ENCODE results near the gene PDXK.

PDXK gene

GRCh38 chr21:43763901-43764523, 45.1 kb downstream of the PDXK start:
- no peak for DNase-seq (ENCODE audit: low read depth)

- DNase-seq (ENCODE audit: low read depth) = no peak
Observed at GRCh38 chr21:43764576-43765495, 45.9 kb downstream of the PDXK start.

GRCh38 chr21:43766734-43767497, 48.0 kb downstream of the PDXK start:
- no peak for DNase-seq (ENCODE audit: low read depth)

GRCh38 chr21:43767498-43767983, 48.6 kb downstream of the PDXK start:
- DNase-seq (ENCODE audit: low read depth) = no peak

- no peak for DNase-seq (ENCODE audit: low read depth)
Observed at GRCh38 chr21:43767984-43768867, 49.3 kb downstream of the PDXK start.

GRCh38 chr21:43768868-43769167, 49.9 kb downstream of the PDXK start:
- DNase-seq (ENCODE audit: low read depth) = no peak

GRCh38 chr21:43769325-43769958, 50.5 kb downstream of the PDXK start:
- no peak for DNase-seq (ENCODE audit: low read depth)

- no peak for DNase-seq (ENCODE audit: low read depth)
Observed at GRCh38 chr21:43770066-43770655, 51.2 kb downstream of the PDXK start.

GRCh38 chr21:43771199-43771675, 52.3 kb downstream of the PDXK start:
- DNase-seq (ENCODE audit: low read depth) = no peak

- DNase-seq (ENCODE audit: low read depth) = no peak
Observed at GRCh38 chr21:43771698-43772424, 52.9 kb downstream of the PDXK start.

- DNase-seq (ENCODE audit: low read depth) = no peak
Observed at GRCh38 chr21:43772425-43772821, 53.5 kb downstream of the PDXK start.

GRCh38 chr21:43774163-43774562, 55.2 kb downstream of the PDXK start:
- no peak for DNase-seq (ENCODE audit: low read depth)

GRCh38 chr21:43775190-43775589, 56.3 kb downstream of the PDXK start:
- DNase-seq (ENCODE audit: low read depth) = no peak

GRCh38 chr21:43775795-43776430, 57.0 kb downstream of the PDXK start, which contains the start of gene CSTB:
CSTB (minus strand) TSS chr21:43776308; CDS start chr21:43776269, 39 bp downstream.
- DNase-seq (ENCODE audit: low read depth) = peak; percentile 81

GRCh38 chr21:43777953-43778352, 59.0 kb downstream of the PDXK start:
- no peak for DNase-seq (ENCODE audit: low read depth)

GRCh38 chr21:43778469-43779335, 59.8 kb downstream of the PDXK start:
- no peak for DNase-seq (ENCODE audit: low read depth)

- no peak for DNase-seq (ENCODE audit: low read depth)
Observed at GRCh38 chr21:43779660-43780059, 60.7 kb downstream of the PDXK start.

GRCh38 chr21:43781846-43782245, 62.9 kb downstream of the PDXK start:
- DNase-seq (ENCODE audit: low read depth) = no peak
